ENCODE results near the gene HBP1.

GRCh38 chr7:107208563-107208962 lies 39.8 kb downstream of the HBP1 start:
- no peak for TF ChIP-seq MAX (IDR thresholded peaks at IDR 0.05)
- no peak for TF ChIP-seq E2F6 (IDR thresholded peaks at IDR 0.05; ENCODE audit: borderline replicate concordance, low read depth)

Measured in A549 (cell line).